ENCODE data around the gene SLC7A6. TPM values are rescaled to one million over a fixed set of nuclear protein-coding genes. Genes with fewer than 3 reads are reported as not detected.

SLC7A6 gene
- total and polyA plus RNA-seq, 5 donors, result 25.0 to 60.7 (median 45.0) TPM

DNA sequence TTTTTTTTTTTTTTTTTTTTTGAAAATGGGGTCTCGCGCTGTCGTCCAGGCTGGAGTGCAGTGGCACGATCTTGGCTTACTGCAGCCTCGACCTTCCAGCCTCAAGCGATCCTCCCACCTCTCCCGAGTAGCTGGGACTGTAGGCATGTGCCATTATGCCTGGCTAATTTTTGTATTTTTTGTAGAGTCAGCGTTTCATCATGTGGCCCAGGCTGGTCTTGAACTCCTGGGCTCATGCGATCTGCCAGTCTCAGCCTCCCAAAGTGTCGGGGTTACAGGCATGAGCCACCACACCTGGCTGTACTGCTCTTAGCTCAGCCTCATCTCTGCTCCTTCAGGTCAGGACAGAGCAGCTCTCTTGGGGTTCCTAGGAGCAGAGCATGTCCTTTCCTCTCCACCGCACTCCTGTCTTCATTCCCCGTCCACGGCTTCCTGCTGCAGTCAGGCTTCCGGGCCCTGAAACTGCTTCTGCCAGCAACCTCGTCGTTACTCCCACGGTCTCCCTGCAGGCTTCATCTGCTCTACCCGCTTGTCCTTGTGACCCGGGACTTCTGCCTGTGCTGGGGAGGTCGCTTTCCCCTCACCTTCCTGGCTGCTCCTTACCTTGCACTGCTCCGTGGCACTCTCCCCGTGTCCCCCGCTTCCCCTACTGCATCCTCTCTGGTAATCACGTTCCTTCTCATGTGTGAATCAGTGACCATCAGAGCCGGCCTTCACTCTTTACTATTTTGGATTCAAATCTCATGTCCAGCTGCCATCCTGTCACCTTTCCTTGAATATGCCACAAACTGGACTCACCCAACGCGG, 84.5 kb downstream of the SLC7A6 start:
- Histone ChIP-seq H3K27me3 (ENCODE audit: control insufficient read depth, insufficient read depth) (no peaks in the 10 kb centered on the region), H3K4me1 (ENCODE audit: control insufficient read depth, insufficient read depth, low read length) (no peaks in the 10 kb centered on the region), H3K27ac (ENCODE audit: low read length) (no peak overlapping the region), H3K4me3 (ENCODE audit: low read length) (no peak overlapping the region), H3K9me3 (ENCODE audit: control insufficient read depth, low read length) (no peaks in the 10 kb centered on the region)
- ATAC-seq (no peak), DNase-seq (no peak)
- intact Hi-C loops (cut with DNase I), result no loop called here
- WGBS, result 88% methylated on average over 27 of the region's 27 CpGs

DNA sequence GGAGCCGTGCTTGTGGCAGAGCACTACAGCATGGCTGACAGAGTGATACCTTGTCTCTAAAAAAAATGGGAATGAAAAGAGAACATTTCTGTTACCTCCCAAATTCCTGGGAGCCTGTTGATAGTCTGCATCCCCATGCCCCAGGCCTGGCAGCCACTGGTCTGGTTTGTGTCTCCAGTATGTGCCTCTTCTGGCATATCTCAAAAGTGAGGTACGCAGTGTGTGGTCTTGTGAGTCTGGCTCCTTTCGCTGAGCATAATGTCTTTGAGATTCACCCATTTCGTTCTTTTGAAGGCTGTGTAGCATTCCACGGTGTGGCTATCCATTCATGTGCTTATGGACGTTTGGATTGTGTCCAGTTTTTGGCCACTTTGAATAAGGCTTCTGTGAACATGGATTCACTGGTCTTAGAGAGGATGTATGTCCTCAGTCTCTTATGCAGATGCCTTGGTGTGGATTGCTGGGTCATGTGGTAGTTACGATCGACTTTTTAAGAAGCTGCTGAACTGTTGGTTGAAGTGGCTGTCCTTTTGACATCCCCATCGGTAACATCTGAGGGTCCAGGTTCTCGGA, 85.6 kb downstream of the SLC7A6 start:
- Histone ChIP-seq H3K4me1 (ENCODE audit: control insufficient read depth, insufficient read depth, low read length) (no peaks in the 10 kb centered on the region), H3K27me3 (ENCODE audit: control insufficient read depth, insufficient read depth) (no peaks in the 10 kb centered on the region), H3K27ac (ENCODE audit: low read length) (no peak overlapping the region), H3K4me3 (ENCODE audit: low read length) (no peak overlapping the region), H3K9me3 (ENCODE audit: control insufficient read depth, low read length) (no peaks in the 10 kb centered on the region)
- intact Hi-C loops (cut with DNase I), result no loop called here
- WGBS, result 92% methylated on average over 10 of the region's 10 CpGs
- DNase-seq, result no peak
- ATAC-seq, result no peak

DNA sequence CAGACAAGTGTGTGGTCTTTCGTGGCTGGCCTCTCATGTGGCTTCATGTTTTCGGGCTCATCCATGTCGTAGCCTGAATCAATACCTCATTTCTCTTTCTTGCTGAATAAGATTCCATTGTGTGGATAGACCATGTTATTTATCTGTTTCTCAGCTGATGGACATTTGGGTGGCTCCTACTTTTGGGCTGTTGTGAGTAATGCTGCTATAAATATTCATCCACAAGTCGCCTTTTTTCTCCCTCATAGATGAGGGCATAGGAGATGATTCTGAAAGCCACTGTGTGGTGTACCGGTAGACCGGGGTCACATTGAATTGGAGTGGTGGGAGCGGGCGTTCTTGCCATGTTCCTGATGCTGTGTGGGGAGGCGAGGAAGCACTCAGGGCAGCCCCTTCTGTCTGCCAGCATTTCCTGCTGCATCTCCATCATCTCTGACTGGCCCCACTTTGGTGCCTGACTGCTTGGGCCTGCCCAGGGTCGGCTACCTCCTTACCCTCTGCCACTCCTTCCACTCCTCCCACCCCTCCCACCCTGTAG, 86.6 kb downstream of the SLC7A6 start:
- Histone ChIP-seq H3K9me3 (ENCODE audit: control insufficient read depth, low read length) (no peaks in the 10 kb centered on the region), H3K27ac (ENCODE audit: low read length) (no peak overlapping the region), H3K27me3 (ENCODE audit: control insufficient read depth, insufficient read depth) (no peaks in the 10 kb centered on the region), H3K4me1 (ENCODE audit: control insufficient read depth, insufficient read depth, low read length) (no peaks in the 10 kb centered on the region), H3K4me3 (ENCODE audit: low read length) (no peak overlapping the region)
- DNase-seq (no peak), ATAC-seq (no peak)
- intact Hi-C loops (cut with DNase I), result no loop called here
- WGBS, result 92% methylated on average over 10 of the region's 10 CpGs

Small RNAs within 50 kb of the gene (microRNA-seq; reads per million reads assigned to microRNA genes)
- gene MIR6773, result 0 reads per million in 2 donors

Other genes with a start within 250 kb of the SLC7A6 start
- not detected for gene DPEP2NB, start 248.6 kb upstream of the SLC7A6 start, total RNA-seq
- not detected for gene DPEP2NB, start 248.6 kb upstream of the SLC7A6 start, polyA plus RNA-seq
- 1 to 10 TPM; 6.7 to 7.8 (median 7.4) TPM for gene DDX28, start 241.3 kb upstream of the SLC7A6 start, total RNA-seq
- 8.4 TPM for gene DDX28, start 241.3 kb upstream of the SLC7A6 start, polyA plus RNA-seq
- 1 to 10 TPM; 5.1 to 9.5 (median 6.8) TPM for gene DUS2, start 241.2 kb upstream of the SLC7A6 start, total RNA-seq
- 4.3 TPM for gene DUS2, start 241.2 kb upstream of the SLC7A6 start, polyA plus RNA-seq
- gene NFATC3, start 179.2 kb upstream of the SLC7A6 start, total RNA-seq, result 10 to 100 TPM; 28.7 to 34.7 (median 33.6) TPM
- 8.1 TPM for gene NFATC3, start 179.2 kb upstream of the SLC7A6 start, polyA plus RNA-seq
- gene ESRP2, start 28.4 kb upstream of the SLC7A6 start, total RNA-seq, result under 1 TPM; 0.14 to 0.59 (median 0.36) TPM
- 0.16 TPM for gene ESRP2, start 28.4 kb upstream of the SLC7A6 start, polyA plus RNA-seq
- gene PLA2G15, start 19.2 kb upstream of the SLC7A6 start, total RNA-seq, result 10 to 100 TPM; 20.2 to 30.8 (median 28.7) TPM
- 18.2 TPM for gene PLA2G15, start 19.2 kb upstream of the SLC7A6 start, polyA plus RNA-seq
- gene SLC7A6OS, start 46.4 kb downstream of the SLC7A6 start, total RNA-seq, result 10 to 100 TPM; 10.9 to 13.4 (median 11.9) TPM
- 7.9 TPM for gene SLC7A6OS, start 46.4 kb downstream of the SLC7A6 start, polyA plus RNA-seq
- 10 to 100 TPM; 20.8 to 34.7 (median 32.2) TPM for gene PRMT7, start 46.5 kb downstream of the SLC7A6 start, total RNA-seq
- 34.5 TPM for gene PRMT7, start 46.5 kb downstream of the SLC7A6 start, polyA plus RNA-seq
- gene SMPD3, start 184.0 kb downstream of the SLC7A6 start, total RNA-seq, result under 1 TPM; 0.17 to 0.94 (median 0.51) TPM
- 0.14 TPM for gene SMPD3, start 184.0 kb downstream of the SLC7A6 start, polyA plus RNA-seq